Measurements from ENCODE around the gene VWDE. TPM values are rescaled to one million over a fixed set of nuclear protein-coding genes. Genes with fewer than 3 reads are reported as not detected.

The VWDE gene
- total RNA-seq, 1 experiment from 2014 or later: 13.7 TPM

DNA sequence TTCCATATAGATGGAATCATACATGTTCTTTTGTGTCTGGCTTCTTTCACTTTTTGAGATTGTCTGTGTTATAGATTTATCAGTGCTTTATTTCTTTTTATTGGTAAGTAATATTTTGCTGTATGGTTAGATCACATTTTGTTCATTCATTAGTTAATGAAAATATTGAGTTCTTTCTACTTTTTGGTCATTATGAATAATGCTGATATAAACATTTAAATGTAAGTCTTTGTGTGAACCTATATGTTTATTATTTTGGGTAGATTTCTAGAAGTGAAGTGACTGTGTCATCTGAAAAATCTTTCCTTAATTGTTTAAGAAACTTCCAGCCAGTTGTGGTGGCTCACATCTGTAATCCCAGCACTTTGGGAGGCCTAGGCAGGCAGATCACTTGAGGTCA, 11.4 kb upstream of the VWDE start:
- Histone ChIP-seq H3K4me3 (replicated peaks in 1 of 2; ENCODE audit: low read depth in 1 of 2, low read length in 2 of 2) (no peak overlapping the region), H3K9me3 (ENCODE audit: control insufficient read depth in 1 of 2, insufficient read depth in 1 of 2, low read depth in 1 of 2, low read length in 2 of 2) (peaks cover 0 to 3% of the 10 kb centered on the region in 2 experiments; a peak in 1 of 4 replicates), H3K79me2 (ENCODE audit: insufficient read depth, low read length) (no peaks in the 10 kb centered on the region), H2AFZ (ENCODE audit: low read depth, low read length, poor library complexity, severe bottlenecking) (no peak overlapping the region), H3K27ac (ENCODE audit: low read depth, low read length) (no peak overlapping the region), H3K4me1 (ENCODE audit: control insufficient read depth in 1 of 2, insufficient read depth in 2 of 2, low read length in 2 of 2) (no peaks in the 10 kb centered on the region), H3K36me3 (ENCODE audit: control insufficient read depth in 1 of 2, insufficient read depth in 2 of 2, low read length in 2 of 2) (no peaks in the 10 kb centered on the region), H3K27me3 (ENCODE audit: insufficient read depth, low read length) (no peaks in the 10 kb centered on the region), H4K20me1 (ENCODE audit: insufficient read depth) (no peaks in the 10 kb centered on the region), H3K9me2 (ENCODE audit: insufficient read depth) (peaks cover 2% of the 10 kb centered on the region; the same call in 1 of the 2 replicates), H3K9ac (ENCODE audit: low read length) (no peak overlapping the region), H3K4me2 (ENCODE audit: low read length) (no peak overlapping the region)
- DNase-seq (ENCODE audit: low read depth, low spot score) (no peak), ATAC-seq (no peak)
- ChIA-PET RAD21 (ENCODE audit: low non-redundant PET in 1 of 2, low total read pairs in 2 of 2, uncharacterized antibody in 2 of 2, unreplicated experiment in 2 of 2) (no interaction called here), POLR2A (no interaction called here), CTCF (no interaction called here)
- TF ChIP-seq CEBPB (IDR thresholded peaks at IDR 0.05; ENCODE audit: low read depth): no peak
- TF ChIP-seq SP1 (IDR thresholded peaks at IDR 0.05; ENCODE audit: low read depth): no peak
- no peak for TF ChIP-seq ZFX (IDR thresholded peaks at IDR 0.05)
- TF ChIP-seq, protein P1, sequence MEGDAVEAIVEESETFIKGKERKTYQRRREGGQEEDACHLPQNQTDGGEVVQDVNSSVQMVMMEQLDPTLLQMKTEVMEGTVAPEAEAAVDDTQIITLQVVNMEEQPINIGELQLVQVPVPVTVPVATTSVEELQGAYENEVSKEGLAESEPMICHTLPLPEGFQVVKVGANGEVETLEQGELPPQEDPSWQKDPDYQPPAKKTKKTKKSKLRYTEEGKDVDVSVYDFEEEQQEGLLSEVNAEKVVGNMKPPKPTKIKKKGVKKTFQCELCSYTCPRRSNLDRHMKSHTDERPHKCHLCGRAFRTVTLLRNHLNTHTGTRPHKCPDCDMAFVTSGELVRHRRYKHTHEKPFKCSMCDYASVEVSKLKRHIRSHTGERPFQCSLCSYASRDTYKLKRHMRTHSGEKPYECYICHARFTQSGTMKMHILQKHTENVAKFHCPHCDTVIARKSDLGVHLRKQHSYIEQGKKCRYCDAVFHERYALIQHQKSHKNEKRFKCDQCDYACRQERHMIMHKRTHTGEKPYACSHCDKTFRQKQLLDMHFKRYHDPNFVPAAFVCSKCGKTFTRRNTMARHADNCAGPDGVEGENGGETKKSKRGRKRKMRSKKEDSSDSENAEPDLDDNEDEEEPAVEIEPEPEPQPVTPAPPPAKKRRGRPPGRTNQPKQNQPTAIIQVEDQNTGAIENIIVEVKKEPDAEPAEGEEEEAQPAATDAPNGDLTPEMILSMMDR (IDR thresholded peaks at IDR 0.05 in 2 of 3, conservative IDR thresholded peaks at IDR 0.05 in 1 of 3; ENCODE audit: borderline replicate concordance in 1 of 3, insufficient read depth in 1 of 3, low read depth in 2 of 3, low read length in 2 of 3): no peak
- TF ChIP-seq POLR2A (IDR thresholded peaks at IDR 0.05; ENCODE audit: borderline replicate concordance, extremely low read depth, insufficient read depth, insufficient read length): no peak
- TF ChIP-seq RAD21 (IDR thresholded peaks at IDR 0.05; ENCODE audit: low read depth): no peak
- TF ChIP-seq, protein P2, sequence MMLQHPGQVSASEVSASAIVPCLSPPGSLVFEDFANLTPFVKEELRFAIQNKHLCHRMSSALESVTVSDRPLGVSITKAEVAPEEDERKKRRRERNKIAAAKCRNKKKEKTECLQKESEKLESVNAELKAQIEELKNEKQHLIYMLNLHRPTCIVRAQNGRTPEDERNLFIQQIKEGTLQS (IDR thresholded peaks at IDR 0.05): no peak
- no peak for TF ChIP-seq FOSL1 (IDR thresholded peaks at IDR 0.05; ENCODE audit: low read depth)
- no peak for TF ChIP-seq EZH2 (IDR thresholded peaks at IDR 0.05)
- no peak for TF ChIP-seq SIN3A (IDR thresholded peaks at IDR 0.05; ENCODE audit: low read depth)
- no peak for TF ChIP-seq EZH2phosphoT487 (IDR thresholded peaks at IDR 0.05; ENCODE audit: borderline replicate concordance)
- TF ChIP-seq, protein P3, sequence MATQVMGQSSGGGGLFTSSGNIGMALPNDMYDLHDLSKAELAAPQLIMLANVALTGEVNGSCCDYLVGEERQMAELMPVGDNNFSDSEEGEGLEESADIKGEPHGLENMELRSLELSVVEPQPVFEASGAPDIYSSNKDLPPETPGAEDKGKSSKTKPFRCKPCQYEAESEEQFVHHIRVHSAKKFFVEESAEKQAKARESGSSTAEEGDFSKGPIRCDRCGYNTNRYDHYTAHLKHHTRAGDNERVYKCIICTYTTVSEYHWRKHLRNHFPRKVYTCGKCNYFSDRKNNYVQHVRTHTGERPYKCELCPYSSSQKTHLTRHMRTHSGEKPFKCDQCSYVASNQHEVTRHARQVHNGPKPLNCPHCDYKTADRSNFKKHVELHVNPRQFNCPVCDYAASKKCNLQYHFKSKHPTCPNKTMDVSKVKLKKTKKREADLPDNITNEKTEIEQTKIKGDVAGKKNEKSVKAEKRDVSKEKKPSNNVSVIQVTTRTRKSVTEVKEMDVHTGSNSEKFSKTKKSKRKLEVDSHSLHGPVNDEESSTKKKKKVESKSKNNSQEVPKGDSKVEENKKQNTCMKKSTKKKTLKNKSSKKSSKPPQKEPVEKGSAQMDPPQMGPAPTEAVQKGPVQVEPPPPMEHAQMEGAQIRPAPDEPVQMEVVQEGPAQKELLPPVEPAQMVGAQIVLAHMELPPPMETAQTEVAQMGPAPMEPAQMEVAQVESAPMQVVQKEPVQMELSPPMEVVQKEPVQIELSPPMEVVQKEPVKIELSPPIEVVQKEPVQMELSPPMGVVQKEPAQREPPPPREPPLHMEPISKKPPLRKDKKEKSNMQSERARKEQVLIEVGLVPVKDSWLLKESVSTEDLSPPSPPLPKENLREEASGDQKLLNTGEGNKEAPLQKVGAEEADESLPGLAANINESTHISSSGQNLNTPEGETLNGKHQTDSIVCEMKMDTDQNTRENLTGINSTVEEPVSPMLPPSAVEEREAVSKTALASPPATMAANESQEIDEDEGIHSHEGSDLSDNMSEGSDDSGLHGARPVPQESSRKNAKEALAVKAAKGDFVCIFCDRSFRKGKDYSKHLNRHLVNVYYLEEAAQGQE (IDR thresholded peaks at IDR 0.05; ENCODE audit: low read depth): no peak
- TF ChIP-seq ZNF274 (IDR thresholded peaks at IDR 0.05; ENCODE audit: low read depth, low read length): no peak
- no peak for TF ChIP-seq TCF7L2 (IDR thresholded peaks at IDR 0.05; ENCODE audit: borderline replicate concordance, extremely low read depth, insufficient read depth, insufficient read length)
- no peak for TF ChIP-seq YY1 (IDR thresholded peaks at IDR 0.05; ENCODE audit: extremely low read depth, insufficient replicate concordance, low read depth, low read length)
- no peak for TF ChIP-seq EGR1 (IDR thresholded peaks at IDR 0.05; ENCODE audit: low read depth)
- no peak for TF ChIP-seq SRF (IDR thresholded peaks at IDR 0.05; ENCODE audit: low read depth)
- intact Hi-C loops (cut with micrococcal nuclease): no loop called here
- no TSS peak for BruUV-seq (replicated peaks)
